SJSA1 (cell line): ENCODE measurements around the gene UNC5C. TPM values are rescaled to one million over a fixed set of nuclear protein-coding genes. Genes with fewer than 3 reads are reported as not detected.

Source experiments
- DNase-seq, 2 experiments: peaks; one replicate each; pipeline ENCODE4 v3.0.0-alpha.2; 2015 to 2020; ENCODE audit warnings: low spot score in 2 of 2, low read depth in 1 of 2
- H3K27ac ChIP-seq: fragments of 250-450 bp; sonication (Bioruptor Pico); 2 replicates; pipeline ENCODE4 v1.5.1; 2020; ENCODE audit warnings: mild to moderate bottlenecking, moderate library complexity
- H3K27me3 ChIP-seq: fragments of 250-450 bp; sonication (Bioruptor Pico); replicated peaks from 2 replicates; pipeline ENCODE4 v1.5.1; 2020; ENCODE audit warnings: mild to moderate bottlenecking, moderate library complexity
- H3K36me3 ChIP-seq: fragments of 250-450 bp; sonication (Bioruptor Pico); 2 replicates; pipeline ENCODE4 v1.5.1; 2020; ENCODE audit warnings: mild to moderate bottlenecking
- H3K4me1 ChIP-seq: fragments of 250-450 bp; sonication (Bioruptor Pico); replicated peaks from 2 replicates; pipeline ENCODE4 v1.6.1; 2021; ENCODE audit warnings: mild to moderate bottlenecking
- H3K4me3 ChIP-seq: fragments of 250-450 bp; sonication (Bioruptor Pico); 2 replicates; pipeline ENCODE4 v1.5.1; 2020; ENCODE audit warnings: mild to moderate bottlenecking
- H3K9me3 ChIP-seq: fragments of 250-450 bp; sonication (Bioruptor Pico); replicated peaks from 2 replicates; pipeline ENCODE4 v1.5.1; 2020; ENCODE audit warnings: mild to moderate bottlenecking
- total RNA-seq: library from RNA; depleted of rRNA; stranded (reverse); fragments of >200 nt; shearing (Covaris generic); gene quantifications from 2 replicates; pipeline ENCODE4 v1.2.3, GENCODE V29; 2014

Gene UNC5C
- total RNA-seq, 1 experiment from 2014 or later: 0.03 TPM

GRCh38 chr4:95220205-95221175, 328.3 kb downstream of the UNC5C start:
- Histone ChIP-seq H3K36me3 (no peaks in the 10 kb centered on the region), H3K27ac (no peak overlapping the region)

DNA sequence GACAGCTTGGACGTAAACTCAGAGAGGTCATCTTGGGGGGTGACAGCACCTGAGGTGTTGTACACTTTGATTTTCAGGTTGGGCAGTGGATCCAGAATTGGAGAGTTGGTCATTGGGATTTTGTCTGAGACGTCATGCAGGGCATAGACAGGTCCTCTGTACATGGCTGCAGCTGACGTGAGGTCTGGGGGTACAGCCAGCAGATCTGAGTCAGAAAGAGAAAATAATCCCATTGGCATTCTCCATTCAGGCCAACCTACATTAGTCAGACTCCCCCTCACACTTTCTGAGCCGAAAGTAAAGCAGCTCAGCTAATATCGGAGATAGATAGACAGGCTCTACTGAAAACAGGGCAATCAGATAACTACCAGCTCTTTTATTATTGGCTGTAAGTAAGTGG, 329.7 kb downstream of the UNC5C start:
- H3K9me3 ChIP-seq: no peaks in the 10 kb centered on the region
- no peaks in the 10 kb centered on the region for H3K4me1 ChIP-seq
- no peak overlapping the region for H3K4me3 ChIP-seq
- no peak overlapping the region for H3K27ac ChIP-seq
- no peaks in the 10 kb centered on the region for H3K36me3 ChIP-seq
- no peaks in the 10 kb centered on the region for H3K27me3 ChIP-seq
- DNase-seq: no peak

More at GRCh38 chr4:95220205-95221175, 328.3 kb downstream of the UNC5C start:
- Histone ChIP-seq H3K4me1 (no peaks in the 10 kb centered on the region), H3K4me3 (no peak overlapping the region), H3K9me3 (no peaks in the 10 kb centered on the region), H3K27me3 (no peaks in the 10 kb centered on the region)
- DNase-seq: no peak

DNA sequence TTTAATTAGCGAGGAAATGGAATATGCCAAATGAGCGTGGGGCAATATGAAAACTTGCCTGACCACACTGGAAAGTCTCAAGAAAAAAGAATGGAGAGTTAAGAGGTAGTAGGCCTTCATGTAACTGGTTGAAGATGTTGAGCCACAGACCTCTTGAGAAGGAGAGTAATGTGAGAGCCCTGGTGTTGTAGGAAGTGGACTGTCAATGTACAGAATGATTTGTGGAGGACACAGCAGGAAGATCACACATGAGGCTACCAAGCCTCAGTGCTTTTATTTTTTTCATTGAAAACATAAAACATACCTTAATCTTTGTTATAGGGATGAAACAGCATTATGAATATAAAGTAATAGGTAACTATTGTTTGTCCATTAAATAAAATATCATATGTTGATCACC, 331.6 kb downstream of the UNC5C start:
- Histone ChIP-seq H3K27me3 (no peaks in the 10 kb centered on the region), H3K4me1 (no peaks in the 10 kb centered on the region), H3K4me3 (no peak overlapping the region), H3K36me3 (no peaks in the 10 kb centered on the region), H3K9me3 (no peaks in the 10 kb centered on the region), H3K27ac (no peak overlapping the region)
- no peak for DNase-seq

DNA sequence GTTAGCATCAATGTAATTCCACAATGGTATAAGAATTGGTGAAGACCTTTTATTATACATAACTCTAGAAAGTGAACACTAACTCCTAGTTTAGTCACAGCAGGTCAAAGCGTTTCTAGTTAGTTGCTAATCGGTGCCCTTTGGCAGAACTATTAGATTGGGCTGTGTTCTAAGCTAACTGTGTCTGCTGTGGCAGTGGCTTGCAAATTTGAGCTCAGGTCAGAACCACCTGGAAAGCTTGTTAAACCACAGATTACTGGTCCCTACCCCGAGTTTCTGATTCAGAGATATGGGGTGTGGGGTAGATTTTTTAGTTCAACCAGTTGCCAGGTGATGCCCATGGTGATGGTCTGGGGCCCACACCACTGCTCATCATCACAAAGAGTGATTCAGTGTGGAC, 332.1 kb downstream of the UNC5C start:
- no peaks in the 10 kb centered on the region for H3K36me3 ChIP-seq
- no peaks in the 10 kb centered on the region for H3K4me1 ChIP-seq
- H3K27me3 ChIP-seq: no peaks in the 10 kb centered on the region
- no peak for DNase-seq
- no peak overlapping the region for H3K4me3 ChIP-seq
- H3K9me3 ChIP-seq: no peaks in the 10 kb centered on the region
- no peak overlapping the region for H3K27ac ChIP-seq

GRCh38 chr4:95215991-95216605, 332.7 kb downstream of the UNC5C start:
- H3K27me3 ChIP-seq: no peaks in the 10 kb centered on the region
- H3K9me3 ChIP-seq: no peaks in the 10 kb centered on the region
- H3K36me3 ChIP-seq: no peaks in the 10 kb centered on the region
- no peak for DNase-seq
- no peak overlapping the region for H3K4me3 ChIP-seq
- no peak overlapping the region for H3K27ac ChIP-seq
- no peaks in the 10 kb centered on the region for H3K4me1 ChIP-seq

DNA sequence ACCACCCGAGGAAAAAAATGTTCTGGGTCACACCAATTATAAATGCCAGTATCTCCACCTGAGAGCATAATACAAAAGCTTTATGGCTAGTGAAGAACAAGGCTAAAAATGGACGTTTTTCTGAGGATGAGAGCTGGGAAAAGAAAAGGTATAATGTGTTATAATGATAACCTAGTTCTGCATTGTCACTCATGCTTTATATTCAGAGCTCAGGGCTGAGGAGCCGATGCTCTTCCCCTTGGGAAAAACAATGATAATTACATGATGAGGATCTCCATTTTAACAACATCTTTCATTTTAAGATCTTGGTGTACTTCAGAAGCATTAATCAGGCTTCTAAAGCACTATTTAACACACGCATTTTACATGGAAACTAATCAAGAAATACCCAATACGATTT, 333.7 kb downstream of the UNC5C start:
- Histone ChIP-seq H3K27ac (no peak overlapping the region), H3K4me3 (no peak overlapping the region), H3K27me3 (no peaks in the 10 kb centered on the region), H3K9me3 (no peaks in the 10 kb centered on the region), H3K36me3 (no peaks in the 10 kb centered on the region), H3K4me1 (no peaks in the 10 kb centered on the region)
- DNase-seq: no peak

GRCh38 chr4:95214408-95214807, 334.4 kb downstream of the UNC5C start:
- H3K27me3 ChIP-seq: no peaks in the 10 kb centered on the region
- no peaks in the 10 kb centered on the region for H3K4me1 ChIP-seq
- H3K27ac ChIP-seq: no peak overlapping the region
- no peak for DNase-seq
- no peaks in the 10 kb centered on the region for H3K36me3 ChIP-seq
- H3K4me3 ChIP-seq: no peak overlapping the region
- no peaks in the 10 kb centered on the region for H3K9me3 ChIP-seq

GRCh38 chr4:95213366-95213765, 335.4 kb downstream of the UNC5C start:
- H3K27me3 ChIP-seq: no peaks in the 10 kb centered on the region; the same call in 1 of the 2 replicates
- H3K4me3 ChIP-seq: no peak overlapping the region
- no peak for DNase-seq
- no peaks in the 10 kb centered on the region for H3K36me3 ChIP-seq
- no peak overlapping the region for H3K27ac ChIP-seq
- H3K4me1 ChIP-seq: no peaks in the 10 kb centered on the region
- H3K9me3 ChIP-seq: no peaks in the 10 kb centered on the region

DNA sequence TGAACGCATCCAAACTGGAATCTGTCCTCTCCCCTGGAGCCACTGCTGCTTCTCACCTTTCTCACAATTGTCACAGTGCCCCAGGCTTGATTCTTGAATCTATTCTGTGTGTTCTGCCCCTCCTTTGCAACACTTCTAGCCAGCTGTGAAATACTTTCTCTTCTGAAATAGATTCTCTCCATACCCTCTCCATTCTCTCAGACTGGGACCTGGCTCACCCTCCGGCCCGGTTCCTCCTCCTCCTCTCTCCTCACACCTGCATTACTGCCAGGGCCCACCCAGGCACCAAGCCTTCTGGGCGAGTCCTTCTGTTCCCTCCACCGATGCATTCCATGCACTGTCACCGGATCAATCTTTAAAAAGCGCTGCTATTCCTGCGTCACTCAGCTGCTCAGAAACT, 336.1 kb downstream of the UNC5C start:
- Histone ChIP-seq H3K4me3 (no peak overlapping the region), H3K4me1 (no peaks in the 10 kb centered on the region)
- DNase-seq: no peak

GRCh38 chr4:95209927-95210326, 338.8 kb downstream of the UNC5C start:
- no peaks in the 10 kb centered on the region; the same call in none of the 2 replicates for H3K27me3 ChIP-seq

More for the DNA sequence above, 336.1 kb downstream of the UNC5C start:
- Histone ChIP-seq H3K27me3 (no peaks in the 10 kb centered on the region; the same call in 1 of the 2 replicates), H3K27ac (no peak overlapping the region), H3K9me3 (no peaks in the 10 kb centered on the region), H3K36me3 (no peaks in the 10 kb centered on the region)

GRCh38 chr4:95204873-95205272, 343.9 kb downstream of the UNC5C start:
- Histone ChIP-seq H3K4me1 (no peaks in the 10 kb centered on the region), H3K36me3 (no peaks in the 10 kb centered on the region), H3K27me3 (no peaks in the 10 kb centered on the region; the same call in none of the 2 replicates), H3K9me3 (no peaks in the 10 kb centered on the region), H3K27ac (no peak overlapping the region), H3K4me3 (no peak overlapping the region)
- no peak for DNase-seq

More at GRCh38 chr4:95209927-95210326, 338.8 kb downstream of the UNC5C start:
- Histone ChIP-seq H3K4me3 (no peak overlapping the region), H3K4me1 (no peaks in the 10 kb centered on the region), H3K27ac (no peak overlapping the region), H3K9me3 (no peaks in the 10 kb centered on the region), H3K36me3 (no peaks in the 10 kb centered on the region)
- DNase-seq: no peak

DNA sequence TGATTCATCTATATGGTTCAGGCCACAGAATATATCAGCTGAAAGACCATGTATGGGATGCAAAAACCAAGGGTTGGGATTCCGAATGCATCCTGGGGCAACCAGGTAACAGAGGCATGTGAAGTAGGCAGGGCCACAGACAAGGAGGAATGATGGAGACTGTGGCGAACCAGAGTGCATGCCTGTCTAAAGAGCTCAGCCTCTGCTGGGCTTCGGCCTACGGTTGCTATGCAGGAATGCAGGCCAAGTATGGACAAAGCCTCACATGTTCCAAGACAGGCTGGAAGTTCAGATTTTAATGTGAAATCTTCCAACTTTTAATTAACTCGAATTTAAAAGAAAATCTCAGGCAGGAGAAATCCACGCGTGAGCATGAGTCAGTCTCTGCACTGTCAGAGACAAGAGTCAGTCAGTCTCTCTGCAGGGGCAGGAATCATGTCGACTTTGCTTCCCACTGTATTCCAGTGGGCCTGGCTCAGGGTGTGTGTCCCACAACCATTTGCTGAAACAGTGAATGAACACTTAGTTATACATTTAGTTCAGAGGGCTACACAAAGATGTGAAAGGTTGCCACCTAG, 344.4 kb downstream of the UNC5C start:
- DNase-seq: no peak

GRCh38 chr4:95198961-95199360, 349.8 kb downstream of the UNC5C start:
- Histone ChIP-seq H3K27me3 (no peaks in the 10 kb centered on the region), H3K4me3 (no peak overlapping the region), H3K27ac (no peak overlapping the region), H3K36me3 (no peaks in the 10 kb centered on the region), H3K9me3 (no peaks in the 10 kb centered on the region), H3K4me1 (no peaks in the 10 kb centered on the region)
- no peak for DNase-seq

More for the DNA sequence above, 344.4 kb downstream of the UNC5C start:
- Histone ChIP-seq H3K9me3 (no peaks in the 10 kb centered on the region), H3K27me3 (no peaks in the 10 kb centered on the region; the same call in none of the 2 replicates), H3K36me3 (no peaks in the 10 kb centered on the region), H3K27ac (no peak overlapping the region), H3K4me3 (no peak overlapping the region), H3K4me1 (no peaks in the 10 kb centered on the region)

DNA sequence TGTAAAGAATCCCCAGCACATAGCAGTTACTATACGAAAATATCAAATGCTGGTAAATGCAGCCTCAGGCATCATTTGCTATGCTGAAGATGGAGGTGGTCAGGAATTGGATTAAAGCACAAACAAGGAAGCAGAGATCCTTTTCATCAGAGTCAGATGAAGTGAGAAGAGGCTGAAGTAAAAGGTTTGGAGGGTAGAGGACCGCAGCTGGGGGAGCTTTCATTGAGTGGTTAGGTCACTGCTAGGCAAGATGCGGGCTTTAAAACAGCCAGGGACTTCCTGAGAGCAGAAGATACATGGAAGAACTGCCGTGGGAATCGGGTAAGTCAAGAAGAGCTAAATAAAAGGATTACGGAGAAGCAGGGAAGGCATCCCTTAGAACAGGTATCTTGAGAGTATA, 351.4 kb downstream of the UNC5C start:
- H3K9me3 ChIP-seq: no peaks in the 10 kb centered on the region
- no peaks in the 10 kb centered on the region for H3K4me1 ChIP-seq
- H3K27me3 ChIP-seq: no peaks in the 10 kb centered on the region
- H3K27ac ChIP-seq: no peak overlapping the region
- no peaks in the 10 kb centered on the region for H3K36me3 ChIP-seq
- no peak overlapping the region for H3K4me3 ChIP-seq
- no peak for DNase-seq
